GM15510 (cell line): ENCODE measurements around the gene ITPKB.

Experiments
- POLR2A ChIP-seq: IDR thresholded peaks from 3 replicates; pipeline ENCODE4 v1.6.1; 2011; ENCODE audit warnings: borderline replicate concordance; ENCODE audit not compliant: insufficient read length; ENCODE audit errors: extremely low read depth

The ITPKB gene

DNA sequence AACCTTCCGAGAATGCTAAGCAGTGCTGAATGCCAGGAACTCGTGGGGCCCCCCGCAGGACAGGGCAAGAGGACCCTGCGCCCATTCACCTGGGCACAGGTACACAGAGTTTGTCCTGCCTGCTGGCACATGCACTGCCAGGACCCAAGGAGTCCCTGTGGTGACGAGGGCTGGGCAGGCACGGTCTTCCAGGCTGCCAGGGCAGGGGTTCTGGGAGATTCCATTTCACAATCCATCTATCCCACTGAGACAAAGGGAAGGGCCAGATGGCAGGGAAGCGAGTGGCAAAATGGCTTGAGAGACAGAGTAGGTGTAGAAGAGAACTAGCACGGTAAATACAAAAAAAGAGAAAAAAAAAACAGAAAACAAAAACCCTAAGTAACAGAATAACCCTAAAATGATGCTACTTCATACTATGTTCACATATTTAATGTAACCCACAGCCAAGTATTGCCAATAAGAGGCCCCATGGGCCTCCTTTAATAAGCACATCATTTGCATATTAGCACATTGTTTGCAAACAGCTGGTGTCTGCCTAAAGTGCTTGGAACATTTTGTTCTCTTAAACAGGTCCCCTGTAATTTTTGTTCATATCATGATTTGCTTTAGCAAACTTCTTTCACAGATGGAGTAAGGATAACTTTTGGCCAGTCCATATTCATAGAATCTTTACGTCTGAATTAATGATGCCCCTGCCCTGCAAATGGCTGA is 106.8 kb downstream of the ITPKB start:
- TF ChIP-seq POLR2A, result no peak

DNA sequence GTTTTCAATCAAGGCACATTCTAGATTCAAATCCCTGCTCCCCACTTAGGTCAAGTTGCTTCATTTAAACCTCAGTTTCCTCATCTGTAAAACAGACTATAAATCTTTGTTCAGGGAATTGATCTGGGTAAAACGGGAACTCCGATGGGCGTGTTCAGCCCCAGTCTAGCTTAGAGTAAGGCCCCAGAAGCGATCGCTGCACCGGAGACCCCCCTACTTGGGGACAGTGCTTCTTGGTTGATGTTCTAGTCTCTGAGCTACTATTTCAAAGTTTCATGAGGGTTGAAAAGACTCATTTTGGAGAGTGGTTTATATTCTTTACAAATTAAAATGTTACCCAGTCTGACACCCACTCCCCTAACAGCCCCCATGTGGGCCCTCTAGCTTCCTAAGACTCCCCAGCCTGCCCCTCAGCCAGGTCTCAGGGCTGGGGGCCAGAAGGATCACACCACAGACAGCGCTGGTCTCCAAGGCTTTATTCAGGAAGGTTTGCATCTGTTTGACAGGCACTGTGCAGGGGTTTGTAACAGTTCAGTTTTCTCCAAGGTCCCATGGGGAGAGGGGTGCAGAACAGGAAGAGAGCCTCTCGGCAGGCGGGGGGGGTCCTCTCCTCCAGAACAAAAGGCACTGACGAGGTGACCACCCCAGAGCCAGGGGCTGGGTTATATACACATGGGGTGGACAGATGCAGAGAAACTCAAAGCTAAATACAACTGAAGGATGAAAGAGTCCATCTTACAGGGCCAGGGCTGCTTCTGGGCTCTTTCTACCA is 107.7 kb downstream of the ITPKB start:
- TF ChIP-seq POLR2A, result no peak

- TF ChIP-seq POLR2A, result no peak
These were observed 108.5 kb downstream of the ITPKB start for GRCh38 chr1:226630592-226630991.

DNA sequence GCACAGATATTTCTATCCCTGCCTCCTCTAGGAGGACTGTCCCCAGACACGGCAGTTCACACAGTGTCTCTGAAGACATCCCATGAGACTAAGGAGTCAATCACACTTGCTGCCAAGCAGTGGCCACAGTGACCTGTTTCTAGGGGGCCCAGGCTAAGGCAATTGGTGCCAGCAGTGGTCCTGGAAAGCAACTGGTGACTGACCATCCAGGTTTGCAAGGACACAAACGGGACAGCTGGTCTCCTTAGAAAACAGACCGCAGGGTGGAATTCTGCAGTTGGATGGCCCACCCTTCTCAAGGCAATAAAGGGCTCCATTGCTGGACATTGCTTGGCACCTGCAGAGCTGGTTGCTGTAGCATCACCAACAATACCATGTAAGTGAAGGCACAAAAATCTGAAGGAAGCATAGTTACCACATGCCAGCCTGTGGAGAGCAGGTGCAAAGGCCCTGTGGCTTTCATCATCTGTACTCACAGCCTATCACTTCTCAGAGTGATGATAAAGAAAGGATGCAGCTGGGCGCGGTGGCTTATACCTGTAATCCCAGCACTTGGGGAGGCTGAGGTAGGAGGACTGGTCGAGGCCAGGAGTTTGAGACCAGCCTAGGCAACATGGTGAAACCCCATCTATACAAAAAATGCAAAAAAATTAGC is 109.1 kb downstream of the ITPKB start:
- TF ChIP-seq POLR2A, result no peak

- TF ChIP-seq POLR2A, result no peak
These were observed 109.7 kb downstream of the ITPKB start for GRCh38 chr1:226629210-226629895.

DNA sequence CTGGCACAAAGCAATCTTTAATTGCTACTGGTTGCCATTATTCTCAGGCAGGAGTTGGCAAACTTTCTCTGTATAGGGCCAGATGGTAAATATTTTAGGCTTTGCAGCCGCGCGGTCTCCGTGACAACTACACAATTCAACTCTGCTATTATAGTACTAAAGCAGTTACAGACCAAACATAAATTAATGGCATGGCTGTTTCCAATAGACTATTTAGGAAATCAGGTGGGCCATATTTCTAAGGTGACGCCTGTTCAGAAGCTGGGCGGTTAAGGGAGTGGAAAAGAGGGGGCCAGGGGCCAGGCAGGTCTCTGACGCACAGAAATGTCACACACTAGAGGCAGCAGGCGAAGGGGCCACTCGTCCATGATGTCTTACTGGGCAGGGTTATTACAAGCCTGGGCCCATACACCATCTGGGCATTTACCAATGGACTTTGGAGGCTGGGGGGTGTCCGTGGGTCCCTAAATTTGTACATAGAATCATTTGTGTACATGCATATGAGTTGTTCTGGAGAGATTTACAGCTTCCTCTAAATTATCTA is 110.4 kb downstream of the ITPKB start:
- no peak for TF ChIP-seq POLR2A

DNA sequence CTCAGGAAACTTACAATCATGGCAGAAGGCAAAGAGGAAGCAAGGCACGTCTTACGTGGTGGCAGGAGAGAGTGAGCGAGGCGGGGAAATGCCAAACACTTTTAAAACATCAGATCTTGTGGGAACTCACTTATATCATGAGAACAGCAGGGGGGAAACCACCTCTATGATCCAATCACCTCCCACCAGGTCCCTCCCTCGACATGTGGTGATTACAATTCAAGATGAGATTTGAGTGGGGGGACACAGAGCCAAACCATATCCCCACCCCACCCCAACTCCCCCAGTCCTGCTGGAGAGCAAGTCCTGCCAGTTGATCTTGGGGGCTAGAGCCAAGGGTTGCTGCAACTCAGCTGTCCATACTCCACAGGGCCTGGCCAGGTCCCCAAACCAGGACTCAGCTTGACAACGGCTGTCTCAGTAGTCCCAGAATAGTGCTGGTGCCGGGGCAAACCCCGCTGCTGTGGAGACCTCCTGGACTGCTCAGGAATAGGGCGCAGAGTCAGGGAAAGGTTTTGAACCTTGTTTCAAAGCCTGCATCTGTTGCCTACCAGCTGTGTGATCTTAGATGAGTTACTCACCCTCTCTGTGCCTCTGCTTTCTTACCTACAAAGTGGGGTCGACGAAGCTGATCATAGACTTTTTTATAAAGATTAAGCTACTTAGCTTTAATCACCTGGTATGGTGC is 111.0 kb downstream of the ITPKB start:
- no peak for TF ChIP-seq POLR2A

- TF ChIP-seq POLR2A, result no peak
These were observed 111.9 kb downstream of the ITPKB start for GRCh38 chr1:226627050-226627755.

DNA sequence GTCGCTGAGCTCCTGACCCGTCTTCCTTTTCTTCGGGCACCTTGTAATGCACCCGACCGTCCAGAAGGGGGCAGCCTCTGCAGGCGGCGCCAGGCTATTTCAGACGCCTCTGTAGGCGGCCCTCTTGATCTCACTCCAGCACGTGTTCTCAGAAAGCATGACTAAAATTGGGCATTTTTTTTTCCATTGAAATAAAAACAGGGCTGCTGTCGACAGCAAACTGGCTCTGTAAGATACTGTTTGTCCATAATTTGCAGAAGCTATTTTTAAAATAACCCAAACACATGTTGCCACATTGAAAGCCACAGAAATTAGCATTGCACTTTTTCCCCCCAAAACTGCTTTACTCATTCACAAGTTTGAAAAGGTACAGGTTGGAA is 112.5 kb downstream of the ITPKB start:
- TF ChIP-seq POLR2A, result no peak

GRCh38 chr1:226625832-226626576 is 113.1 kb downstream of the ITPKB start:
- TF ChIP-seq POLR2A, result no peak

- no peak for TF ChIP-seq POLR2A
These were observed 113.8 kb downstream of the ITPKB start for GRCh38 chr1:226625326-226625725.

DNA sequence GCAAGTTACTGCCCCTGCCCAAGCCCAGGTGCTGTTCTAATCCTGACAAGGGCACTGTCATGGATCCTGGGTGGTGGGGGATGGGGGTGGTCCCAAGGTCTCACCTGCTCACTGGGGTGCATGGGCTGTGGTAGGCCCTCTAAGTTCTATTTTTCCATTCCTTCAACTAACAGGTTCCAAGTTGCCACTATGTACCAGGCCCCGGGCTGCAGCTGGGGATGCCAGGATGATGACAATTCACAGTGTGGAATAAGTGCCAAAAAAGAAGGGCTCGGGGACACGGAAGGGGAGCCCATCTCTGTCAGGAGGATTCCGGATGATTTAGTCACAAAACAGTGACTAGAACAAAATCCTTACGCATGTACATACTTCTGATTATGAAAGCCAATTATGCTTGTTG is 114.6 kb downstream of the ITPKB start:
- TF ChIP-seq POLR2A, result no peak

- no peak for TF ChIP-seq POLR2A
These were observed 117.1 kb downstream of the ITPKB start for GRCh38 chr1:226622012-226622411.
